ENCODE data around the gene ZNF273. TPM values are rescaled to one million over a fixed set of nuclear protein-coding genes. Genes with fewer than 3 reads are reported as not detected.
A peak's percentile ranks its signal among the peaks of the same experiment; 100 is the strongest.
"Not testable (repeated sequence)": the region's sequence is repeated elsewhere in the genome, so short reads cannot be mapped to it uniquely, and the experiment has no call there.

The ZNF273 gene
- polyA plus RNA-seq, 1 donor, result 6.9 TPM

GRCh38 chr7:64945503-64946175 lies 42.6 kb downstream of the ZNF273 start:
- no peak overlapping the region for H3K4me3 ChIP-seq (ENCODE audit: low read length)
- no peaks in the 10 kb centered on the region for H3K4me1 ChIP-seq (ENCODE audit: control insufficient read depth, insufficient read depth, low read length)
- 0% methylated on average over 1 of the region's 2 CpGs for WGBS (ENCODE audit: insufficient coverage, low lambda C conversion rate)
- peak in 1 of 2 donors; percentile 3 for DNase-seq
- H3K27me3 ChIP-seq (ENCODE audit: control insufficient read depth, insufficient read depth, low read length), result peaks cover 37% of the 10 kb centered on the region
- no peaks in the 10 kb centered on the region for H3K36me3 ChIP-seq (ENCODE audit: control insufficient read depth, insufficient read depth, low read length)
- peaks cover 12% of the 10 kb centered on the region for H3K9me3 ChIP-seq (ENCODE audit: control insufficient read depth, low read depth, low read length)
- H3K27ac ChIP-seq (ENCODE audit: low read length), result no peak overlapping the region

DNA sequence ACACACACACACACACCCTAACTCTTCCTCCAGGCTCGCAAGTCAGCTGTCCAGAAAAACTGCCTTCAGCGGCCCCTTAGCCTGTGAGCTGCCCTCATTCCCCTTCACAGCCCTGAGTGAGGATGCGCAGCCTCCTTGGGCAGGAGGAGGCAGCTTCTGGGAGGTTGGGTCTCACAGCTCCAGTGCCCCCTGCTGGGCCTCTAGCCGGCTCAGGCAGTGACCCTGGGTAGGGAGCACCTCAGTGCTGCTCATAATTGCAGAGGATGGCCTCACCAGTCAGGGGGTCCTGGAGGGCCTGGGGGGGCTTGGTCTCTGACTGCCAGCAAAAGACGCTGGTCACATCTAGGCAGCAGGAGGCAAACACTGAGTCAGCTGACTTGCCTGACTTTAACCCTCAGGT lies 43.7 kb downstream of the ZNF273 start:
- Histone ChIP-seq H3K36me3 (ENCODE audit: control insufficient read depth, insufficient read depth, low read length) (no peaks in the 10 kb centered on the region), H3K9me3 (ENCODE audit: control insufficient read depth, low read depth, low read length) (peaks cover 12% of the 10 kb centered on the region), H3K4me1 (ENCODE audit: control insufficient read depth, insufficient read depth, low read length) (no peaks in the 10 kb centered on the region), H3K27me3 (ENCODE audit: control insufficient read depth, insufficient read depth, low read length) (peaks cover 37% of the 10 kb centered on the region), H3K4me3 (ENCODE audit: low read length) (peak overlapping the region; percentile 37), H3K27ac (ENCODE audit: low read length) (no peak overlapping the region)
- no CpG with 5 or more reads among the region's 5 CpGs for WGBS (ENCODE audit: insufficient coverage, low lambda C conversion rate)
- DNase-seq, result peak in 1 of 2 donors; percentile 30

- Histone ChIP-seq H3K9me3 (ENCODE audit: control insufficient read depth, low read depth, low read length) (peaks cover 12% of the 10 kb centered on the region), H3K36me3 (ENCODE audit: control insufficient read depth, insufficient read depth, low read length) (no peaks in the 10 kb centered on the region), H3K4me3 (ENCODE audit: low read length) (peak overlapping the region; percentile 37), H3K4me1 (ENCODE audit: control insufficient read depth, insufficient read depth, low read length) (no peaks in the 10 kb centered on the region), H3K27ac (ENCODE audit: low read length) (no peak overlapping the region), H3K27me3 (ENCODE audit: control insufficient read depth, insufficient read depth, low read length) (peaks cover 36% of the 10 kb centered on the region)
- WGBS (ENCODE audit: insufficient coverage, low lambda C conversion rate), result no CpG with 5 or more reads among the region's 59 CpGs
- peak in 1 of 2 donors; percentile 27 for DNase-seq
These were observed 44.4 kb downstream of the ZNF273 start for GRCh38 chr7:64947252-64948000.

DNA sequence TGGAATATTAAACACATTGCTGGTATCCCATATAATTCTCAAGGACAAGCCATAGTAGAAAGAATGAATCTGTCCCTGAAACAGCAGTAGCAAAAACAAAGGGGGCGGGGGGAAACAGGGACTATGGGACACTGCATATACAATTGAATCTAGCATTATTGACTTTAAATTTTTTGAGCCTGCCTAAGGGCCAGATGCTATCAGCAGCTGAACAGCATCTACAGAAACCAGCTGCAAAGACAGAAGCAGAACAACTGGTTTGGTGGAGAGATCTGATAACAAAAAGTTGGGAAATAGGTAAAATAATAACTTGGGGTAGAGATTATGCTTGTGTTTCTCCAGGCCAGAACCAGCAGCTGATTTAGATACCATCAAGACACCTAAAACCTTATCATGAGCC lies 45.7 kb downstream of the ZNF273 start:
- H3K4me3 ChIP-seq (ENCODE audit: low read length); DNase-seq; H3K9me3 ChIP-seq (ENCODE audit: control insufficient read depth, low read depth, low read length); H3K36me3 ChIP-seq (ENCODE audit: control insufficient read depth, insufficient read depth, low read length); H3K27ac ChIP-seq (ENCODE audit: low read length); H3K4me1 ChIP-seq (ENCODE audit: control insufficient read depth, insufficient read depth, low read length): not testable (repeated sequence)
- WGBS (ENCODE audit: insufficient coverage, low lambda C conversion rate), result 100% methylated on average over 1 of the region's 1 CpG
- H3K27me3 ChIP-seq (ENCODE audit: control insufficient read depth, insufficient read depth, low read length), result peaks cover 32% of the 10 kb centered on the region

GRCh38 chr7:64950673-64951072 lies 47.6 kb downstream of the ZNF273 start:
- H3K4me1 ChIP-seq (ENCODE audit: control insufficient read depth, insufficient read depth, low read length); DNase-seq; H3K27ac ChIP-seq (ENCODE audit: low read length); H3K36me3 ChIP-seq (ENCODE audit: control insufficient read depth, insufficient read depth, low read length); H3K4me3 ChIP-seq (ENCODE audit: low read length); H3K9me3 ChIP-seq (ENCODE audit: control insufficient read depth, low read depth, low read length): not testable (repeated sequence)
- WGBS (ENCODE audit: insufficient coverage, low lambda C conversion rate), result no CpG with 5 or more reads among the region's 9 CpGs
- peaks cover 28% of the 10 kb centered on the region for H3K27me3 ChIP-seq (ENCODE audit: control insufficient read depth, insufficient read depth, low read length)

GRCh38 chr7:64951250-64951848 lies 48.3 kb downstream of the ZNF273 start:
- H3K27ac ChIP-seq (ENCODE audit: low read length), result no peak overlapping the region
- no peak overlapping the region for H3K4me3 ChIP-seq (ENCODE audit: low read length)
- WGBS (ENCODE audit: insufficient coverage, low lambda C conversion rate), result no CpG with 5 or more reads among the region's 1 CpG
- peaks cover 9% of the 10 kb centered on the region for H3K9me3 ChIP-seq (ENCODE audit: control insufficient read depth, low read depth, low read length)
- peaks cover 21% of the 10 kb centered on the region for H3K27me3 ChIP-seq (ENCODE audit: control insufficient read depth, insufficient read depth, low read length)
- peak; percentile 18 to 39 for DNase-seq
- H3K4me1 ChIP-seq (ENCODE audit: control insufficient read depth, insufficient read depth, low read length), result no peaks in the 10 kb centered on the region
- H3K36me3 ChIP-seq (ENCODE audit: control insufficient read depth, insufficient read depth, low read length), result no peaks in the 10 kb centered on the region

DNA sequence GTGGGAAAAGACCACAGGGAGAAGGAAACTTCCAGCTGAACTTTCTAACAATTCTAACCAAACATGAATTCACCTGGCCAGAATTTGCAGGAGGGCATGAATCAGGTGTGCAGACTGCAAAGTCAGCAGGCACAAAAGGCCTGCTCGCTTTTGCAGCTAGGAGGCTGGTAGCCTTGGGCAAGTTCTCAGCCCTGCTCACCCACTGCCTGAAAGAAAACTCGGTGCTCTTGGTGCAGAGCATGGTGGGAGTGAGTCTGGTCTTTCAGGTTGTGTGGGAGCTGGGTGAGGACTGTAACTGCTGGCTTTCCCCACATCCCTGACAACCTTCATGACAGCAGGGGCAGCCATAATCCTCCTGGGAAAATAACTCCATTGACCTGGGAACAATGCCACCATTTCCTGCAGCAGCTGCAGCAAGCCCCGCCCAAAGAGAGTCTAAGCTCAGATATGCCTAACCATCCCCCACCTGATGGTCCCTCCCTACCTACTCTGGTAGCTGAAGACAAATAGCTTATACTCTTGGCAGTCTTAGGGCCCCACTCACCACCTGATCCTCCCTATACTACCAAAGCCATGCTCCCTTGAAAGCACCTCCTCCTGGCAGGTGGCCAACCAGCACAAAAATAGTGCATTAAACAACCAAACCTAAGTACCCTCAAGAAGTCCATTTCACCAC lies 56.1 kb downstream of the ZNF273 start:
- no CpG with 5 or more reads among the region's 3 CpGs for WGBS (ENCODE audit: insufficient coverage, low lambda C conversion rate)
- H3K27ac ChIP-seq (ENCODE audit: low read length), result no peak overlapping the region
- DNase-seq, result no peak
- H3K27me3 ChIP-seq (ENCODE audit: control insufficient read depth, insufficient read depth, low read length), result no peaks in the 10 kb centered on the region
- no peaks in the 10 kb centered on the region for H3K36me3 ChIP-seq (ENCODE audit: control insufficient read depth, insufficient read depth, low read length)
- H3K4me1 ChIP-seq (ENCODE audit: control insufficient read depth, insufficient read depth, low read length), result no peaks in the 10 kb centered on the region
- H3K9me3 ChIP-seq (ENCODE audit: control insufficient read depth, low read depth, low read length), result no peaks in the 10 kb centered on the region
- no peak overlapping the region for H3K4me3 ChIP-seq (ENCODE audit: low read length)

- Histone ChIP-seq H3K36me3 (ENCODE audit: control insufficient read depth, insufficient read depth, low read length) (no peaks in the 10 kb centered on the region), H3K9me3 (ENCODE audit: control insufficient read depth, low read depth, low read length) (peaks cover 13% of the 10 kb centered on the region), H3K4me1 (ENCODE audit: control insufficient read depth, insufficient read depth, low read length) (no peaks in the 10 kb centered on the region), H3K27me3 (ENCODE audit: control insufficient read depth, insufficient read depth, low read length) (no peaks in the 10 kb centered on the region), H3K4me3 (ENCODE audit: low read length) (no peak overlapping the region), H3K27ac (ENCODE audit: low read length) (no peak overlapping the region)
- DNase-seq, result no peak
These were observed 62.5 kb downstream of the ZNF273 start for GRCh38 chr7:64965594-64965993.

DNA sequence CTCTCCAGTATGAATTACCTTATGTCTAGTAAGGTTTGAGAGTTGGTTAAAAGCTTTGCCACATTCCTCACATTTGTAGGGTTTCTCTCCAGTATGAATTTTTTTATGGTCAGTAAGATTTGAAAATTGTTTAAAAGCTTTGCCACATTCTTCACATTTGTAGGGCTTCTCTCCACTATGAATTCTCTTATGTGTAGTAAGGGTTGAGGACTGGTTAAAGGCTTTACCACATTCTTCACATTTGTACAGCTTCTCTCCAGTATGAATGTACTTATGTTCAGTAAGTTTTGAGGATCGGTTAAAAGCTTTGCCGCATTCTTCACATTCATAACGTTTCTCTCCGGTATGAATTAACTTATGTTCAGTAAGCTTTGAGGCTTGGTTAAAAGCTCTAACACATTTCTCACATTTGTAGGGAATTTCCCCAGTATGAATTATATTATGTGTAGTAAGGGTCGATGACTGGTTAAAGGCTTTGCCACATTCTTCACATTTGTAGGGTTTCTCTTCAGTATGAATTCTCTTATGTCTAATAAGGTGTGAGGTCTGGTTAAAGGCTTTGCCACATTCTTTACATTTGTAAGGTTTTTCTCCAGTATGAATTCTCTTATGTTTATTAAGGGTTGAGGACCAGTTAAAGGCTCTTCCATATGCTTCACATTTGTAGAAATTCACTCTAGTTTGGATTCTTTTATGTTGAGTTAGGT lies 75.6 kb downstream of the ZNF273 start:
- H3K4me1 ChIP-seq (ENCODE audit: control insufficient read depth, insufficient read depth, low read length), result no peaks in the 10 kb centered on the region

More for the DNA sequence above, 75.6 kb downstream of the ZNF273 start:
- no CpG with 5 or more reads among the region's 5 CpGs for WGBS (ENCODE audit: insufficient coverage, low lambda C conversion rate)
- Histone ChIP-seq H3K36me3 (ENCODE audit: control insufficient read depth, insufficient read depth, low read length) (peaks cover 19% of the 10 kb centered on the region), H3K27ac (ENCODE audit: low read length) (no peak overlapping the region), H3K9me3 (ENCODE audit: control insufficient read depth, low read depth, low read length) (peaks cover 36% of the 10 kb centered on the region), H3K4me3 (ENCODE audit: low read length) (no peak overlapping the region), H3K27me3 (ENCODE audit: control insufficient read depth, insufficient read depth, low read length) (no peaks in the 10 kb centered on the region)
- DNase-seq, result no peak

Data from large intestine (tissue), 3 donors.